Parathyroid adenoma (tissue), 2 donors: ENCODE measurements around the gene SUPT3H.

Source experiments
- H2AFZ ChIP-seq: fragments of 300-600 bp; sonication (generic); one replicate; pipeline ENCODE4 v1.7.0; 2017; ENCODE audit warnings: antibody characterized with exemption, mild to moderate bottlenecking
- H3K27ac ChIP-seq: fragments of 300-600 bp; sonication (generic); one replicate; pipeline ENCODE4 v1.7.0; 2017
- H3K27me3 ChIP-seq: fragments of 300-600 bp; sonication (generic); one replicate; pipeline ENCODE4 v1.7.0; 2017; ENCODE audit warnings: low read length; ENCODE audit not compliant: control insufficient read depth, insufficient read depth
- H3K36me3 ChIP-seq: fragments of 300-600 bp; sonication (generic); one replicate; pipeline ENCODE4 v1.7.0; 2017; ENCODE audit warnings: low read length; ENCODE audit not compliant: control insufficient read depth, insufficient read depth
- H3K4me1 ChIP-seq: fragments of 300-600 bp; sonication (generic); one replicate; pipeline ENCODE4 v1.7.0; 2017; ENCODE audit warnings: control low read depth
- H3K4me2 ChIP-seq: fragments of 300-600 bp; sonication (generic); one replicate; pipeline ENCODE4 v1.7.0; 2017; ENCODE audit warnings: low read length
- H3K4me3 ChIP-seq: fragments of 300-600 bp; sonication (generic); one replicate; pipeline ENCODE4 v1.7.0; 2017; ENCODE audit warnings: low read depth, low read length
- H3K79me2 ChIP-seq: fragments of 300-600 bp; sonication (generic); one replicate; pipeline ENCODE4 v1.7.0; 2017; ENCODE audit warnings: control low read depth
- H3K9ac ChIP-seq: fragments of 300-600 bp; sonication (generic); one replicate; pipeline ENCODE4 v1.7.0; 2017; ENCODE audit warnings: mild to moderate bottlenecking
- H3K9me3 ChIP-seq: fragments of 300-600 bp; sonication (generic); one replicate; pipeline ENCODE4 v1.7.0; 2017; ENCODE audit warnings: low read length; ENCODE audit not compliant: control insufficient read depth
- CTCF ChIP-seq: fragments of 300-600 bp; sonication (generic); IDR thresholded peaks from one replicate; pipeline ENCODE4 v1.7.0; 2017; ENCODE audit warnings: antibody characterized with exemption, mild to moderate bottlenecking
- donor health status: primary hyperparathyroidism.

Gene SUPT3H

DNA sequence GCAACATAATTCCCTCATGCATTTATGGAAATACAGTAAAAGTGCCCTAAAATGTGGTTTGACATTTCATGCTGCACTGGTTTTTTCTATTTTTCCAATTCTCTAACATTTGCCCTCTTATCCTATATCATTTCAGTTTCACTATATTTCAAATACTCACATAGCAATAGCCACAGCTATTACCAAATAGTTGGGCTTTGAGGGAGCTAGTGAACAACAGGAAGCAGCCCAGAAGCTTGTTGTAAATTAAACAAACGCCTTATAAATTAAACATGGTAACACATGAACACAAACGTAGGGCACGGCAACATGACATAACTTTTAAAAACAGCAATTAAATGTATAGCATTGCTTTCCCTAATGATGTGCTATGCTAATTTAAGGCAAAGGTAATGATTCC lies 521.3 kb downstream of the SUPT3H start:
- no peak overlapping the region for H2AFZ ChIP-seq
- H3K79me2 ChIP-seq = no peaks in the 10 kb centered on the region
- H3K9me3 ChIP-seq = no peaks in the 10 kb centered on the region
- H3K4me2 ChIP-seq = no peak overlapping the region
- no peak overlapping the region for H3K4me3 ChIP-seq
- H3K27me3 ChIP-seq = no peaks in the 10 kb centered on the region
- TF ChIP-seq CTCF = no peak
- no peak overlapping the region for H3K27ac ChIP-seq
- no peaks in the 10 kb centered on the region for H3K4me1 ChIP-seq
- no peaks in the 10 kb centered on the region for H3K36me3 ChIP-seq
- H3K9ac ChIP-seq = no peak overlapping the region

GRCh38 chr6:44855562-44856411 lies 521.9 kb downstream of the SUPT3H start:
- Histone ChIP-seq H3K9me3 (no peaks in the 10 kb centered on the region), H3K36me3 (no peaks in the 10 kb centered on the region), H3K79me2 (no peaks in the 10 kb centered on the region), H3K4me2 (no peak overlapping the region), H3K4me1 (no peaks in the 10 kb centered on the region), H3K27ac (no peak overlapping the region), H3K27me3 (no peaks in the 10 kb centered on the region), H3K4me3 (no peak overlapping the region), H3K9ac (no peak overlapping the region), H2AFZ (no peak overlapping the region)
- no peak for TF ChIP-seq CTCF

DNA sequence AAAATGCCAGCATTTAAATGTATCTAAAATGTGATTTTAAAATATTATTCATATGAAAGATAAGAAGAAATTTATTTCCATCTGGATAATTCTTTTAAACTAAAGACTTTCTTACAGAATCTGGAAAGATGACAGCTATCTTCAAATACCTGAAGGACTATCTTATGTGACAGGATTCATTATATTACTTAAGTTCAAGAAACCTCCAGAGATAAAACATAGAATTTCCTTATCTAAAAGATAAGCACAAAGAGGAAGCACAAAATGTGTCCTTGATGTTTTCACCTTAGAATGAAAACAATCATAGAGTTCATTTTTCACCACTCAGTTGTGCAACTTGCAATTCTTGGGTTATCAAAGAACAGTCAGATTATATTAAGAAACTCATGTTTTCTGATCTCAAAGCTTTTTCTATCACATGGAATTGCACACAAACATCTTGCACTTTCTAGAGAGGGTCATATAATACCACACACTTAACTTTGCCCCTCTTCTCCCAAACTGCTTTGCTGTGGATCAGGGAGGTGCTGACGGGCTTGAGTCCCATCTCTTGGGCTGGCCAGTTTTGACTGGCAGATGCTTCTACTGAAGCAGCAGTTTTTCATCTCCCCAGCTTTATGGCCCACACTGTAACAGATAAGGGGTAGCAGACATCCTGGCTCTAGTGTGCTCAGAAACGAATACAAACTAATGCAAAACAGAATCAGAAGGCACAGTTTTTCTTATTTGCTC lies 522.9 kb downstream of the SUPT3H start:
- Histone ChIP-seq H3K4me3 (no peak overlapping the region), H3K4me1 (no peaks in the 10 kb centered on the region), H3K36me3 (no peaks in the 10 kb centered on the region), H3K9me3 (no peaks in the 10 kb centered on the region), H3K79me2 (no peaks in the 10 kb centered on the region), H2AFZ (no peak overlapping the region), H3K27ac (no peak overlapping the region), H3K27me3 (no peaks in the 10 kb centered on the region), H3K4me2 (no peak overlapping the region), H3K9ac (no peak overlapping the region)
- no peak for TF ChIP-seq CTCF

- no peak for TF ChIP-seq CTCF
- Histone ChIP-seq H3K4me1 (no peaks in the 10 kb centered on the region), H3K9me3 (no peaks in the 10 kb centered on the region), H3K79me2 (no peaks in the 10 kb centered on the region), H3K27ac (no peak overlapping the region), H3K36me3 (no peaks in the 10 kb centered on the region), H3K4me3 (no peak overlapping the region), H3K9ac (no peak overlapping the region), H3K4me2 (no peak overlapping the region), H2AFZ (no peak overlapping the region), H3K27me3 (no peaks in the 10 kb centered on the region)
Measured at GRCh38 chr6:44851176-44851575, 526.6 kb downstream of the SUPT3H start.
